DMS53 treated with DMSO at 0.1 percent for 48 hours (cell line): ENCODE measurements around the gene CAP2.

ENCODE experiments used
- DNase-seq: peaks from one replicate; lab custom pipeline; 2025; ENCODE audit not compliant: unreplicated experiment; lab: John Stamatoyannopoulos, UW

The CAP2 gene

DNA sequence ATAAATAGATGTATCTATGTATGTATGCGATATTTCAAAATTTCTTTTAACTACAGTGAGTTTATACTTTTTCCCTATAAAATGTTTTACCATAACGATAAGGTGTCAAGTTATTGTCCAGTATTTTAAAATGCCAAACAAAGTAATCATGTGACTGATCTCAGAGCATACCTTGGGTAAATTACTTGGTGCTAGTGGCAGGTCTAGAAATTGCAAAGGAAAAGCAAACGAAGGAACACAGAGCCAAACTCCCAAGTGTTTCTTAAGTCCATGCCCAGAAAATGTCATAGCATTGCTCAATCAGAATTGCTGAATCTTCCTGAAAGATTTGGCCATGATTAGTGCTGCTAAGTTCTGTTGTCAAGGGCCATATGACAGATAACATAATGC, 77.5 kb downstream of the CAP2 start:
- no peak for DNase-seq

DNA sequence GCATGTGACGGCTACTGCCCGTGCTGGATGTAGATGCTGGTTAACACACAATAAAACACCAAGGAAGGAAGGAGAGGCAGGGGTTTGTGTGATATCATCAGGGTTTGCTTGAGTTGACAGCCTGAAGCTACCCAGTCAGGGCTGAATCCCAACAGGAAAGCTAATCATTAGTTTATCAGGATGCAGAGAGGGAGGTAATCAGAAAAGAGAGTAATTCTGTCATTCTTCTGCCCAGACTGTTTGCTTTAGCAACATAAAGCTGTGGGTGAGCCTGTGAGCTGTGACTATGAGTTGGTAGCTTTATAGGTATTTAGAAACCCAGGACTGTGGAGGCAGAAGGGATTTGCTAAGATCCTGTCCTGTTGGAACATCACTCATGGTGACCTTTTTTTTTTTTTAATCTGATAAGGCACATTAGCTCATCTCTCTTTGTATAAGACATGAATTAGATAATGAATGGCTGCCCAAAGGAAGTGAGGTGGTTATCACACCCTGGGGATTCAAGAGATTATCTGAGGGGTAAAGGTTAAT, 79.3 kb downstream of the CAP2 start:
- no peak for DNase-seq

DNA sequence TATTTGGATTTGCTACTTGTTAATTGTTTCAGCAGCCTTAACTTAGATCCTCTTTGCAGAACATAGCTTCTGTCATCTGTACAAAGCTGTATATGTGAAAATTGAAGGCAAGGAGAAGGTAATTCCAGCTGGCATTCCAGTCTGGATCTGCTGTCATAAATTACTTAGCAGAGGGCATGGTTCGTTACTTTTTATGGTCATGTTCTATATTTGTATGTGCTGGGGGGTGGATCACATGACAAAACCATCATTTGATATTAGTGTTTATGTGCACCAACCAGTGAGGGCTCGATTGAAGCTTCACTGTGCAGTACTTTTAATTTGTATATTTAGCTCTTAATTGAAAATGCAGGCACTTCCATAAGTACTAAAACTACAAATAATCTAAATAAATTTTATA, 80.2 kb downstream of the CAP2 start:
- no peak for DNase-seq

DNA sequence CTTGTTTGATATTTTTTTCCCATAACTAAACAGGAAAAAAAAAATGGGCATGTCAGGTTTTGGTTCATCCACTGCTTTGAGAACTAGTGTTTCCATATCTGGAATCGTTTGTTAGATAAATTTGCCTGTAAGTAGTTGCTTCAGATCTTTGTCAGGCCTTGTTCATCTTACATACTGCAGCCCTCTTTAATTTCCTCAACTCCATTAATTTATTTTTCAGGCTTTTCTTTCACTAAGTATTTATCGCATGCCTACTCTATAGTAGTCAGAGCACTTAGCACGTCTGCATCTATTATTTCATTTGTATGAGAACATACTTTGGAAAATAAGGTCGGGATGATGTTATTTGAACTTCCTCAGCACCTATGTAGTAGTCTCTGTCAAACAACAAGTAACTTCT, 80.9 kb downstream of the CAP2 start:
- no peak for DNase-seq

DNA sequence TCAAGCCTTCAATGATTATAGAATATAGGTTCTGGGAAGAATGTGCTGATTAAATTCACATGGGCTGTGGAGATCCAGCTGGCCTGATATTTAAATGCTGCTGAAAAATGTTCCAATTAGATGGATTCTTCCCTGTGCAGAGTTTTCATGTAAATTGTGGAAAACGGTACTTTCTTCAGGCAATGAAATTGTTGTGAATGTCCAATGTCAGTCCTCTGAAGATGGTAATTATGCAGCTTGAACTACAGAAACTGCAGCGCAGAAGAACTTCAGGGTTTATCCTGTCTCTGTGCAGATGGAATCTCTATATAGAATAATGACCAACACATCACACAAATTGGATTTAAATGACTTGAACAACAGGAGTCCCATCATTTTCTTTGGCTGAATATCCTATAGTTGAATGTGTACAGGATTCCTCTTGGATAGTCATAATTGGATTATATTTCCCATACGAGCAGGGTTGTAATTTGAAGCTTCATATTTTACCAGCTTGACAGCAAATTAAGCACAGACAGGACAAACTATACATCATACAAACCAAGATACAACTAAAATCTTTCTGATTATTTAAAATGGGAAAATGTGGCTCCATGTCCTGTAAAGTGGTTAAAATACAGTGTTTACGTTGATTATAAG, 82.3 kb downstream of the CAP2 start:
- no peak for DNase-seq

DNA sequence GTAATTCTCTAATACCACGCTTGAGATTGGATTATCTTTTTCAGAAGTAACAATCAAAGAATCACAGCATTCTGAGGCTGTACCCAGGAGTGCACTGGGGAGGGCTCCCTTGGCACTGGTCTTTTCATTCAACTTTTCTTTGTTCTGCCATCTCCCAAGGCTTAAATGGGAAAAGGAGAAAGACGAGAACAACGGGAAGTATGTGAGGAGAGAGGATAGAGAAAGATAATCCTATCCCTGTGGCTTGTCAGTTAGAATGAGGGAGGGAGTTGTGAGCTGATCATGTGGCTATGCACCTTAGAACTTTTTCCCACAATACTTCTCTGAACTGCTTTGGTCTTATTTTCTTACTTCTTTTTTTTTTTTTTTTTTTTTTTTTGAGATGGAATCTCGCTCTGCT, 83.1 kb downstream of the CAP2 start:
- no peak for DNase-seq

DNA sequence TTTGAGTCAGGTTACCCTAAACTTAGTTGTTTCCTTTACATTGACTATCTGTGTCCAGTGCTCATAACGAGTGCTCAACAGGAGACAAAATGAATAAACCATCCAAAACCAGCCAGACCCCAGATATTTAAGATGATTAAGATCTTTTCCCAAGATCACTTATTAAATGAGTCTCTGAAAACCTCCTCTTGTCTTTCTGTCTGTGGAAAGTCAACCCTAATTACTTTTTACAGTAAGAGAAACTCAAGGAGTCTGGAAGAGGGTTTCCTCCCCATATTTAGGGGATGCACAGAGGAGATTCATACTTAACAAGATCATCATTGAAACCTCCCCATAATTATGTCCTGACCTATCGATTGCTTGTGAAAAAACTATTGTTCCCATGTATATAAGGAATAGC, 84.0 kb downstream of the CAP2 start:
- DNase-seq, result no peak

DNA sequence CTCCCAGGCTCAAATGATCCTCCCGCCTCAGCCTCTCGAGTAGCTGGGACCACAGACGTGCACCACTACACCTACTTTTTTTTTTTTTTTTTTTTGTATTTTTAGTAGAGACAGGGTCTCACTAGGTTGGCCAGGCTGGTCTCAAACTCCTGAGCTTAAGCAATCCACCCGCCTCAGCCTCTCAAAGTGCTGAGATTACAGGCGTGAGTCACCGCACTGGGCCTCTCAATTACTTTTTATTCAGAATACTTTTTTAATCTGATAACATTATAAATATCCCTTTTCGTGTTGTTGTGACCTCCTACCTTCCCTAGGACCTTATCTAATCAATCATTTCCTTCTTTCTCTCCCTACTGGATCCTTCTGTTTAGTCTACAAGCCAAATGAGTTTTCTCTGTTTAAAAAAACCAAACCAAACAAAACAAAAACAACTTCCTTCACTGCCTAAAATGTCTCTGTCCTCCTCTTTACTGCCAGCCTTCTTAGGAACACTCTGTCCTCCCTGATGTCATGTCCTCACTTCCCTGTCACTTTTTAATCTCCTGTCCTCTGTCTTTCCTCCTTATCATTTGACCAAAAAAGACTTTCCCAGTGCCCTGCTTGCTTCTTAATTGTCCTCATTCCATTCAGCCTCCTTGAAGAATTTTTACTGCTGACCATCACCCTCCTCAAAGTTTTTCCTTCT, 85.0 kb downstream of the CAP2 start:
- DNase-seq, result no peak

DNA sequence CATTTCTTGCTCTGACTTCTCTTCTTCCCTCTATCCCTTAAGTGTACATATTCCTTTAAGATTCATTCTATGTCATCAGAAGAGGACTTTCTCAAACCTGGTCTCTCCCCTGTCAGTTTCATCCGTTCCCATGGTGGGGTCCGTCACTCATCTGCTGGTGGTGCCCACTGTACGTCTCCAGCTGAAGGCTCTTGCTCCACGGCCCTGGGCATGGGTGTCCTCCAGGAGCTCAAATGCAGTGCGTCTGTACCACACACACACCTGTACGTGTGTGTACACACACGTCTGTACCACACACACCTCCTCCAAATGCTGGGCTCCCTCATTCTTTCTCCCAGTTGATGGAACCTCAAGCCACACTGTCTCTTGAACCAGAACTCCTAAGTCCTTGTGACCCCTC, 85.6 kb downstream of the CAP2 start:
- DNase-seq, result no peak

DNA sequence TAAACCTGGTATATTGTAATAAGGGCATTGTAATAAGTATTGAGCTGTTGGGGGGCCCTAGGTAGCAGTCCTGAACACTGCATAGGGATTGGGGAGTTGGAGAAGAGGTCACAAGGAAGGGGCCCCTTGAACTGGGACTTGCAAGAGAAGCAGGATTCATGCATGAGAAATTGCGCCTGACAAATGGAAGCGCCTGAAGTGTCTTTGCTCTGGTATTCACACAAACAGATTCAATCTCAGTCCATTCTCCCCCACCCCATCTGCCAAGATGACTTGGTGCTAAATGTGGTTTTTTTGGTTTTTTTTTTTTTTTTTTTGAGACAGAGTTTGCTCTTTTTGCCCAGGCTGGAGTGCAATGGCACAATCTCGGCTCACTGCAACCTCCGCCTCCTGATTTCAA, 87.1 kb downstream of the CAP2 start:
- DNase-seq, result no peak

DNA sequence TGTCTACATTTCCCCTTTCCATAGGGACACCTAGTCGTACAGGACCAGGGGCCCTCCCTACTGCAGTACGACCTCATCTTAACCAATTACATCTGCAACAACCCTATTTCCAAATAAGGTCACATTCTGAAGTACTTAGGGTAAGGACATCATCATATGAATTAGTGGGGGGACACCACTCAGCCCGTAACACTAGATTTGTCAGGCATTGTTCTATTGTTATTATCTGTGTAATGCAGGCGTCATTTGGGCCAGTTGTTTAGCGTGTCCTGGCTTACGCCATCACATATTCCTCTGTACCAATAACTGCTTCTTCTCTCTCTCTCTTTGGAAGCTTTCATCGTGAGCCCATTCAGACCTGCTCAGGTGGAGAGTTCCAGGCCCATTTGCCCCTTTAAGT, 89.3 kb downstream of the CAP2 start:
- DNase-seq, result no peak

DNA sequence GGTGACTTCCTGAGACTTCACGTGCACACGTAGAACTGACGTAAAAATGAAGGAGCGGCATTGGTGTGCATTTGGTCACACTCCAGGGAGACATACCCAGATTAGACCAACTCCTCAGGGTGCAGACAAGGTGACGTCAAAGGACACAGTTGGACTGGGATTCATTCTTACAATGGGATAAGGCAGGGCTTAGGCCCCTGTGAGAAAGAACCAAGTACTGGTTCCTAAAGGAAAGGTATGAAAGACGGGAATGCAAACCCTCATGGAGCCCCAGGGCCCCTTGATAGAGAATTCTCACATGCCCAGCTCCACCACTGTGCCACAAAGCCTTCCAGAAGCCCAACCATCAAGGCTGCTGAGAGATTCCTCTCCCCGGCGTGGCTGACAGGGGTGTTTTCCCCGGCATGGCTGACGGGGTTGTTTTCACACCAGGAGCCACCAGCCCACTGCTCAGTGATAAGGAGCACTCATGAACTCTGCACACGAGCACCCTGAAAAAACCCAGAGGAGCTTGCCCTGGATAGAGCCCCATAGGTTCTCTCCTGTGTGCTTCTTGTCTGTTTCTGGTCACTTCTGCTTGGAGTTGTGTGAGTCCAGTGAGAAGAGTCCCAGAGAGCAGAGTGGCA, 90.1 kb downstream of the CAP2 start:
- no peak for DNase-seq

DNA sequence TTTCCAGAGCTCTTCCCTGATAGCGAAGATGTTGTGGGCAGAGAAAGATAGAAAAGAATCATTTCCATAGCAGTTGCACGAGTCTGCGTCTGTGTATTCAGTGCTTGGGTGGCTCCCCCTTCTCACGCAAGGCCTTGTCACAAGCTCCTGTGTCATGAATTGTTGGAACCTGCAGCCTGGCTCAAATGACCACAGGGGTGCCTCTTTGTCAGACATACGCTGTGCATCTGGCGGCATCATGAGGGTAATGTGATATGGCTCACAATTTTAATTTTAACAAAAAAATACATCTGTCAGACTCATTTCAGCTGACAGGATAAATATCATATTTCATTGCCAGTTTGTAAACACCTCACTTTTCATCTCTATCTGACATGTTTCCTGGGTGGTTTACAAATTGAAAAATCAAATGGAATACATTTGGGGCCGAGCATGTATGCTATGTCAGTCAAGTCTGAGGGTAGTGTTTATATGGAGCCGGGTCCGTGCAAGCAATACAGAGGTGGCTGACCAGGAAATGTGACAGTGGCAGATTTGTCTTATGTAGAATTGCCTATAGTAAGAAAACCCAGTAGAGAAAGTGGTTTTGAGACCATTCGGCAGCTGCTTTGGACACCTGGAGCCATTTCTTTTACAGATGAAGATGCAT, 90.9 kb downstream of the CAP2 start:
- DNase-seq, result no peak

DNA sequence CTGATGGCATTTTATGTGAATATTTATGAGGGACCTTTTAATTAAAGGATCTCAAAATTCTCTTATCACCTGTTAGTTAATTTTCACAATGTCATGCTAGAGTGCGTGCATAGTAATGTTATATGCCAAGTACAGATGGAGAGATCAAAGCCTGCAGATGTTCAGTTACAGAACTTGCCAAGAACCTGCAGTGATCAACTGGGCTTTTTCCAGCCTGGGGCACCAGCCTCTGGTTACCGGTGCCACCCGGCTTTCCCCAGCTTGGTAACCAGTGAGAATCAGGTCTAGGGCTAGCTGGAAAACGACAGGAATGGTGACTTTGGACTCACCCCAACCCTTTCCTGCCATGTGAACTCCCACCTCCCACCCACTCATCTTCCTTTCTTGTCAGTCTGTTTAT, 91.8 kb downstream of the CAP2 start:
- no peak for DNase-seq

DNA sequence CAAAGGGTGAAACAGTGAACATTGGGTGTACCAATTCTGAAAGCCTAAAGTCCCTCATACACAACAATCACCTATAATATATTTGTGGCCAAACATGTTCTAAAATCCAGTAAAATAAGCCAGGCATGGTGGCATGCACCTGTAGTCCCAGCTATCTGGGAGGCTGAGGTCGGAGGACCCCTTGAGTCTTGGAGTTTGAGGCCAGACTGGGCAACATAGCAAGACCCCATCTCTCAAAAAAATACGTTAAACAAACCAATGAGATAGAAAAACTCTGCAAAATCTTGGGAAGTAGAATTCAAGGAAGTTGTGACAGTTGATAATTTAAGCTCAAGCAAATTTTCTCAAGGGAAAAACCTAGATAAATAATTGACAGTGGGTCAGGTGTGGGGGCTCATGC, 92.6 kb downstream of the CAP2 start:
- no peak for DNase-seq

DNA sequence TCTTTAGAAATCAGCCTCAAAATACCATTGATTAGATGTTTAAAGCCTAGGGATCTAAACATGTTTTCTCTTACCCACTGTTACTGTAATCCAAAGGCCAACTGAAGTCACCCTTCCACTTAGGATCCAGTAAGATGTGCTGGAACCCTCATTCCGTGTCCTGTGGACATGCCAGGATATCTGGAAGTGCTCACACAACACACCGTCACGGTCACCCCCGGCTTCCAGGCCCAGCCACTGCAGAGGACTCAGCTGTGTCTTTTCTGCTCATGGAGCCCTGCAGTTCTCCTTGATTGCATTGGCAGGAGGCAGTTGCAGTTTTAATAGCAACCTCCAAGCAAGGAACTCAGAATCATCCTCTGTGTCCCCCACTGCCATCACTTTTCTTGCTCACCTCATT, 93.3 kb downstream of the CAP2 start:
- DNase-seq, result no peak

DNA sequence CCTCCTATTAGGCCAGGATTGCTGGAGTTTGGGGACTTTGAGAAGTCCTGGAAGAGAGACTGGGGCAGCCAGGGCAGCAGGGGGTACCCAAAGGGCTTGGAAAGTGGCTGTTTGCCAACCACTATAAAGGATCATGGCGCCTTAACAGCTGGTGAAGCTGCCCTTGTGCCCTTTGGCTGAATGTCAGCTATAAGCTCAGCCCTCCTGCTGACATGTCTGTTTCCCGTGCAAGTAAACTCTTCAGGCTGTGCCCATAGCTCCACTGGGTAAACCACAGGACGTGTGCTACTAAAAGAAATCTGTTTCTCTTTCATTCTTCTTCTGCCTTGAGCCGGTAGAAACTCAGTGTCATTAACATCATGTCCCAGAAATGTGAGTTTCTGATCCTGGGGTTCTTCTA, 97.3 kb downstream of the CAP2 start:
- no peak for DNase-seq

DNA sequence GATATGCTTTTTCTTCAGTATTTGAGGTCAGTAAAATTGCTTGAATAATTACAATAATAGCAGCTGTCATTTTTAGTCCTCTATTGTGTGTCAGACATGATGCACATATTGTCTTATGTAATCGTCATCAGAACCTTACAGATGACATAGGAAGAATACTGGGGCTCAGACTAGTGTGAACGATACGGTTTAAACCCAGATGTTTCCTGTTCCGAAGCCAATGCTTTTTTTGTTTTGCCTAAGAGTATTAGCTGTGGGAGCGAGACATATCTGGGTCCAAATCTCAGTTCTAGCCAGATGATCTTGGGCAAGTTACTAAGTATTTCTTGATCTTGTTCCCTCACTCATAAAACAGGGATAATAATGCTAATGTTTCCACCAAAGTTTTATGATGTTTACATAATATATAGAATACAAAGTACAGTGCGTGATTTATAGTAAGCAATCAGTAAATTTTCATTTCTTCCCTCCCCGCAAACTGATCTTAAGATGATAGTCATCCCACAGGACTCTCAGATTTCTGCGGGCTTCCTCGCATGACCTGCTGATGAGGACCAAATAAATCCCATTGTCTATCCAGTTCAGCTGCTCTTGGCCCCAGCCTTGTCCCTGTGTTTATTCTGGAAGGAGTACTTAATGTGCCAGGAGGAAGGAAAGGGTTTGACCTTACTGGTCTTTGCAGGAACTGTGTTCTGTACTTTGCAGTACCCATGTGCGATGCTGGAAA, 98.2 kb downstream of the CAP2 start:
- no peak for DNase-seq

DNA sequence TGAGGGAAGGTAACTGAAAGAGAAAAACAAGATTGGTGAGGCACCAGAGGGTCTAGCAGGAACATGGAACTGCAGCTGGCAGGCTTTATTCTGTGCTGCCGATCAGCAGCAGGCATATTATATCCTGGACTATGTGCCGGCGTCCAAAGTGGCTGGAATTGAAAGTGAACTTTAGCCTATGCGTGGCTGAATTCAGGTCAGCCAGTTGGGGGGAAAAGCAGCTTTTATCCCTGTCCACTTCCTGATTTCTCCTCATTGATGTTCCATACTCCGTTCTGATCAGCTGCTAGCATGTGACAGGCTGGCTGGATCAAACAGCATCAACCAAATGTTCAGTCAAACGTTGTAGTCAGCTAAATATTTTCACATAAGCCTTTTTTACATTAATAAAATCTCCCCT, 99.0 kb downstream of the CAP2 start:
- DNase-seq, result no peak

DNA sequence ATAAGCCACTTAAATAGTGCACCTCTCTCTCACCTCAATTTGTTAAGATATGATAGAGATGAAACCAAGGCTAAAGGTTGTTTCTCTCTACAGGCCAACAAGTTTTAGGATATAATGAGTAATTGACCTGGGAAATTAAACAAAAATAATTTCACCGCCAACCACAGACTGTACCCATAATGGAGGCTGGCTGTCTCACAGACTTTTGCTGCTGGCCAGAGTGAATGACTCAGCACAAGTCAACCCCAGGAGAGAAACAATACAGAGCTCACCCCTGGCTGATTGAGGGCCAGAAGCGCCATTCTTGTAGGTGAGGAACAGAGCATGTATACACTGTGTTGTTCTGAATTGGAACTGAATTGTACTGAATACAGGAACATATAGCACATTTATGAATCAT, 99.9 kb downstream of the CAP2 start:
- DNase-seq, result no peak

DNA sequence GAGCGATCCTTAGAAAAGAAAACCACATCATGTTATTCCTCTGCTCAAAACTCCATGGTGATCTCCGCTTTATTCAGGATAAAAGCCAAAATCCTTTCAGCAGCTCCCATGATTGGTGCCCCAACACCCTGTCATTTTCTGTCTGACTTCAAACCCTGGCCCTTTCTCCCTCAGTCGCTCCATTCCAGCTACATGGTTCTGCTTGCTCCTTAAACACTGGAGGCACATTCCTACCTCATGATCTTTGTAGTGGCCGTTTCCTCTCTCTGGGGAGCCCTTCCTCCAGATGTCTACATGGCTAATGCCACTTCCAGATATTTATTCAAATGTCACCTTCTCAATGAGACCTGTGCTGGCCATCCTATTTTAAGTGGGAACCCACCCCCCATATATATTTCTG, 100.8 kb downstream of the CAP2 start:
- no peak for DNase-seq
